ENCODE measurements around the gene KDM4B.

Gene KDM4B

GRCh38 chr19:5104871-5105351, 136.0 kb downstream of the KDM4B start:
- no peak for DNase-seq (ENCODE audit: low read depth, low spot score)

DNA sequence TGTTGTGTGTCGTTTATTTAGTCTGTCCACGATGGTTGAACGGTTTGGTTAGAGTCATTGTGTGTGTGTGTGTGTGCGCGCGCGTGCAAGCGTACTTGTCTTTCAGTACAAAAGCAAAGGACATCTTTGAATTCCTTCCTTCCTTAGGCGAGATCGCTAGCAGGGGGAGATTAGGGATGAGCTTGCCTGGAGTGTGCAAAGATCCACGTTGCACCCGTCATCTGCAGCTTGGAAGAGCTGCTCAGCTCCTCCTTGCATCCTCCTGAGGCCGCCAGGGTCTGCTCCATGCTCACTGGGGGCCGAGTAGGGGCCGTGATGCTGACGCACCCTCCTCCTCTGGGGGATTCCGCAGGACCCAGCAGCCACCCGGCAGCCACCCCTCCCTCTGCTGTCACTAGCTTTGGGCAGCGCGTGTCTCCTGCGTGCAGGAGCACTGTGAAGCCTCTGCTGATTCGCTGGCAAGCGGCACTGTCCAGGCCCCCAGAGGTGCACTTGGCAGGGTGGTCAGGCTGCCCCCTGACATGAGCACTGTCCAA, 137.3 kb downstream of the KDM4B start:
- DNase-seq (ENCODE audit: low read depth, low spot score): no peak

DNA sequence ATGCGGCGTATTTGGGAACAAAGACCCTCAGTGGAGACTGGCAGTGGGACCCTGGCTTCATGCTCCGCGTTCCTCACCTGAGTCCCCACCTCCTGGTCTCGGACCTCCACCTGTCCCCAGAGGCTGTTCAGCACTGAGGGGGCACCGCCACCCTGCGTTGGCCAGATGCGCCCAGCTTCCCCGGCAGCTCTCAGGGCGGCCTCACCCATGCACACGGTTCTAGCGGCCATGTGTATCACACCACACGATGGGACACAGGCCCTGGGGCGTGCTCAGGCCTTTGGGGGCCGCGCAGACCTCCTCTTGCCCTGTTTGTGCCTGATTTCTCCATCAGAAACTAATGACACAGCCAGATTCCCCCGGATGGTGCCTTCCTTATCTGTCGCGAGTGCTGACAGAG, 138.1 kb downstream of the KDM4B start:
- DNase-seq (ENCODE audit: low read depth, low spot score): no peak

DNA sequence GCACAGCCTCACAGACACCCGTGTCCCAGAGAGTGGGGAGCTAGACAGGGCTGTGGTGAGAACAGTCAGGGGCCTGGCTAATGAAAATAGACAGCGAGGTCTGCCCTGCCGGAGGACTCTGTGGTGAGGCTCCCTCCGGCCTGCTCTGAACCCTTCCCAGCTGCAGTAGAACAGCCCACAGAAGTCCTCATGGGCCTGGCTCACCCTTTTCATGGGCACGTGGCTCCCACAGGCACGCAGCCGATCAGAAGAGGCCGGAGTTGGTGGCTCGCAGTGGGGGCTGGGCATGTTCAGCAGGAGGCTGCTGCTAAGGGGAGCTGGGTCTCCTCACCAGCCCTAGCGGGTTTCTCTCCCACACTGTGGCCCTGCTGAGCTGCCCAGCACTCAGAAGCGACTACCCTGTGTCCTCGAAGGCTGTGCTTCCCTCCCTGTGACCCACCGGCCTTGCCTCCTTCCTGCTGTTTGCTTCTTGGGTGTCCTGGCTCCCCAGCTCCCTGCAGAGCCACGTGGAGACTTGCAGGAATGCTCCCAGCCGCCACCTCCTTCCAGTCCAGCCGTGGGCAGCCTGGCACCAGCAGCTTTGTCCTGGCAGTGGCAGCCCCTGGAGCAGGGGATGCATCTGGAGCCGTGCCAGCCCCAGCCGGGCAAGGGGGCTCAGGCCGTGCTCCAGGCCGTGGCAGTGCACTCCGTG, 138.7 kb downstream of the KDM4B start:
- DNase-seq (ENCODE audit: low read depth, low spot score): no peak

DNA sequence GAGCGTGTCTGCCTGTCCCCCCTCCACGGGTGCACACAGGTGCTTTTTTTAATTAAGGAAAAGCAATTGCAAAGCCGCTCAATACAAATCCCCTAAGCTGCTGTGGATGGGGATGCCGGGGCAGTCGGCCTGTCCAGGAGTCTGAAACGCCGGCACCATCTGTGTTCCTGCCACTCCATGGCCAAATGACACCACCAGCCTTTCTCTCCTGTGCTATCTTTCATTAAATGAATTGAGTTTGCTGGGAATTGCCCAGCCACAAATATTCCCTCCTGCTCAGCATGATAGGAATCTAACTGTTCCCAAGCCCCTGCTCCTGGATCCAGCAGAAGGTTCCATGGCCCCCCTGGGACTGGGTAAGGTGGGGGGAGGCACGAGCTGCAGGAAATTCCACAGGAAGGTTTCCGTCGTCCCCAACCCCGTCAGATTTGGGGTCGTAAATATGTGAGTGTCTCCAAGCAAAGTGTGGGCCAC, 139.2 kb downstream of the KDM4B start:
- DNase-seq (ENCODE audit: low read depth, low spot score): no peak

- DNase-seq (ENCODE audit: low read depth, low spot score): no peak
Observed at GRCh38 chr19:5108866-5109265, 140.0 kb downstream of the KDM4B start.

- no peak for DNase-seq (ENCODE audit: low read depth, low spot score)
Observed at GRCh38 chr19:5109560-5109959, 140.6 kb downstream of the KDM4B start.

DNA sequence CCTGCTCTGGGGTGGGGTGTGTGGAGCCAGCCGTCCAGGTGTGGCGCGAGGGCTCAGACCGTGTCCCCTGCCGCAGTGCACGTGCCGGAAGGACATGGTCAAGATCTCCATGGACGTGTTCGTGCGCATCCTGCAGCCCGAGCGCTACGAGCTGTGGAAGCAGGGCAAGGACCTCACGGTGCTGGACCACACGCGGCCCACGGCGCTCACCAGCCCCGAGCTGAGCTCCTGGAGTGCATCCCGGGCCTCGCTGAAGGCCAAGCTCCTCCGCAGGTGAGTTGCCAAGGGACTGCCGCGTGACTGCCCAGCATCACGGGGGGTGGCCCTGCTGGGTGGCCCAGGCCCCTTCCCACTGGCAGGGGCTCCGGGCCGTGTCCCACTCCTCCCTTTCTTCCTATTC, 141.6 kb downstream of the KDM4B start:
- no peak for DNase-seq (ENCODE audit: low read depth, low spot score)

DNA sequence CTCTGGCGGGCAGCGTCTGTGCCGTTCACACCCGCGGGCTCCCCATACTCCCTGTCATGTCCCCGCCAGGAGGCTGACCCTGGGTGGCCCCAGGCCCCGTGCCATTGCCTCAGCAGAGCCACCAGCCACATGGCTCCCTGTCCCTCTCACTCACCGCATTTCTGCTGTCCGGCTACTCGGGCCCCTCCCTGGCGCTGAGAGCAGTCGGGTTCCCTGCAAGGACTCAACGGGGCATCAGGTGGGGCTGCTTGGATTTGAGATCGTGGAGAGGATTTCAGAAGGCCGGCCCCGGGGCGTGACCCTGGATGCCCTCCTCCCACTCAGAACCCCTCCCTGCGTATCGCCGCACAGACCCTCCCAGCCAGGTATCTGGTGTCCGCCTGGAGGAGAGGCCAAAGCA, 142.1 kb downstream of the KDM4B start:
- DNase-seq (ENCODE audit: low read depth, low spot score): no peak

GRCh38 chr19:5112175-5112574, 143.3 kb downstream of the KDM4B start:
- no peak for DNase-seq (ENCODE audit: low read depth, low spot score)

- no peak for DNase-seq (ENCODE audit: low read depth, low spot score)
Observed at GRCh38 chr19:5112681-5113575, 144.0 kb downstream of the KDM4B start.

GRCh38 chr19:5113633-5114586, 145.0 kb downstream of the KDM4B start:
- DNase-seq (ENCODE audit: low read depth, low spot score): no peak

- DNase-seq (ENCODE audit: low read depth, low spot score): no peak
Observed at GRCh38 chr19:5114727-5115126, 145.8 kb downstream of the KDM4B start.

GRCh38 chr19:5115351-5115750, 146.4 kb downstream of the KDM4B start:
- no peak for DNase-seq (ENCODE audit: low read depth, low spot score)

- DNase-seq (ENCODE audit: low read depth, low spot score): no peak
Observed at GRCh38 chr19:5115771-5116202, 146.9 kb downstream of the KDM4B start.

- DNase-seq (ENCODE audit: low read depth, low spot score): no peak
Observed at GRCh38 chr19:5116292-5116691, 147.4 kb downstream of the KDM4B start.

- DNase-seq (ENCODE audit: low read depth, low spot score): no peak
Observed at GRCh38 chr19:5117421-5117820, 148.5 kb downstream of the KDM4B start.

DNA sequence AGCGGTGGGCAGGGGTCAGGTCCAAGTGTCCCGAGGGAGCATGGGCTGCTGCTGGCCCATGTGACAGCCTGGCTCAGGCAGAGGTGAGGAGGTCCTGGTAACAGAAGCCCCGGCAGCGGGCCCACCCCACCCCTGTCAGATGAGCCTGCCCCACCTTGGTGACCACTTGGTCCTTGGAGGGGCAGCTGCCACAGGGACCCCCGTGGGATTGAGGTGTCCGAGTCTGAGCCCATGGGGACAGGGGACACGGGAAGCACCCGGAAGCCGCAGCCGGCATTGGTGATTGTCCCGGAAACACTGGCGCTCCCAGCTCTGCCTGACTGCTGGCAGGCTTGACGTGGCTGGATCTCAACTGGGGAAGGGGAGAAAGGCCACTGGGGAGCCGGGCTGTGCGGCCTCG, 149.1 kb downstream of the KDM4B start:
- DNase-seq (ENCODE audit: low read depth, low spot score): no peak

DNA sequence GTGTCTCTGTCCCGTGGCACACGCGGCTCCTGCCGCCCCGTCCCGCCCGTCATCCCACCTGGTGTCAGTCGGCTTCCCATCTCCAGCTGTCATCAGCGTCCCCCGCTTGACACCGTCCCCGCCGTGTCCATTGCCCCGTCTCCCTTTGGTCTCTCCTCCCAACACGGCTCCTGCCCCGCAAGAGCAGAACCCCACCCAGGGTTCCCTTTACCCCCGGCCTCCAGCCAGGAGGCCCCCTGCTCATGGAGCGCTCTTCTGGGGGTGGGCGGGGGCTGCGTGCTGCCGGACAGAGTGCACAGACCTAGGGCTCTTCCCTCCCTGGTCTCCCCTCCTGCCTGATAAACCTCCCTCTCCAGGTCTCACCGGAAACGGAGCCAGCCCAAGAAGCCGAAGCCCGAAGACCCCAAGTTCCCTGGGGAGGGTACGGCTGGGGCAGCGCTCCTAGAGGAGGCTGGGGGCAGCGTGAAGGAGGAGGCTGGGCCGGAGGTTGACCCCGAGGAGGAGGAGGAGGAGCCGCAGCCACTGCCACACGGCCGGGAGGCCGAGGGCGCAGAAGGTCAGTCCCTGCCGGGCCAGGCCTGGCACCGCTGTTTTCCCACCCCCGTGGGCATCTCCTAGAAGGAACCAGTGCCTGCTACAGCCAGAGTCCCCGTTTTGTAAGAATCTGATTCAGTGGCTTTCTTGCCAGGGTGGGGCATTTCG, 150.5 kb downstream of the KDM4B start:
- DNase-seq (ENCODE audit: low read depth, low spot score): no peak

DNA sequence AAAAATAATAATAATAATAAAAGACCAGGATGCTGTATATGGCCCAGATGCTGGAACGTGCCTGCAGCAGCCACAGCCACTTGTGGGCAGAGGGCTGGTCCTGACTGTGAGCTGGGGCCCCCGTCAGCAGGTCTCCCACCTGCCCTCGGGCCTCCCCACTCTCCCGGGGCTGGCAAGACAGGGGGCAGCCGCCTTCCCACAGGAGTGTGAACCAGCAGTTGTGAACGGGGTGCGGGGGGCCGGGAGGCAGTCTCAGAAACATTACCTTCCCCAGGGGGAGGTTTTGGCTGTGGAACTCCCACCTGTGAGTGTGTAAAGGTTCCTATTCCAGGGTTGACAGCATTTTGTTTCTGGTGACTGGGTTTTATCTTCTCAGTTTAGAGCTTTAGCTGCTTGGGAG, 151.4 kb downstream of the KDM4B start:
- no peak for DNase-seq (ENCODE audit: low read depth, low spot score)

DNA sequence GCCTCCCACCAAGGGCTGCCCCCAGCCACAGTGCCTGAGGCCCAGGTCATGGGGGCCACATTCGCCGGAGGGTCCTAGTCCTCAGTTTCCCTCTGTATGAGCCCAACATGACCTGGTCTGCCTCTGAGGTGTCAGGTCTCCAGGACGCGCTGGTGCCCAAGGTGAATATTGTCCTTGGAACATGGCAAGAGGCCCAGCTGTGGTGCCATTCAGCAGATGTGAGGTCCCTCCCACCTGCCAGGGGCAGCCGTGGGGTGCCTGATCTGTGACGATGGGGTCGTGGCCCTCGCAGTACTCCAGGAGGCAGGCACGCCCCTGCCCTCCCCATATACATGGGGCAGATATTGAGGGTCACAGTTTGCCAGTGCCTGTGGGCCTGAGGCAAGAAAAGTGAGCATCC, 151.9 kb downstream of the KDM4B start:
- DNase-seq (ENCODE audit: low read depth, low spot score): no peak

All from activated naive CD8-positive, alpha-beta T cell treated with anti-CD3 and anti-CD28 coated beads, Interleukin-2, amount 50 U/mL, for 16 hours (primary cell).